ENCODE results near the gene CD244.

The CD244 gene

GRCh38 chr1:160846281-160846680 is 16.4 kb downstream of the CD244 start:
- no peak for DNase-seq (ENCODE audit: low read depth, low spot score)

GRCh38 chr1:160844447-160845232 is 18.0 kb downstream of the CD244 start:
- no peak for DNase-seq (ENCODE audit: low read depth, low spot score)

GRCh38 chr1:160841079-160841478 is 21.6 kb downstream of the CD244 start:
- no peak for DNase-seq (ENCODE audit: low read depth, low spot score)

GRCh38 chr1:160839746-160840145 is 22.9 kb downstream of the CD244 start:
- DNase-seq (ENCODE audit: low read depth, low spot score): no peak

- DNase-seq (ENCODE audit: low read depth, low spot score): no peak
These were observed 23.8 kb downstream of the CD244 start for GRCh38 chr1:160838888-160839287.

GRCh38 chr1:160837558-160838205 is 25.0 kb downstream of the CD244 start:
- peak; percentile 46 for DNase-seq (ENCODE audit: low read depth, low spot score)

GRCh38 chr1:160836981-160837557 is 25.6 kb downstream of the CD244 start:
- no peak for DNase-seq (ENCODE audit: low read depth, low spot score)

- DNase-seq (ENCODE audit: low read depth, low spot score): no peak
These were observed 26.1 kb downstream of the CD244 start for GRCh38 chr1:160836561-160836960.

- no peak for DNase-seq (ENCODE audit: low read depth, low spot score)
These were observed 26.9 kb downstream of the CD244 start for GRCh38 chr1:160835751-160836150.

GRCh38 chr1:160834945-160835565 is 27.6 kb downstream of the CD244 start:
- DNase-seq (ENCODE audit: low read depth, low spot score): peak; percentile 63

GRCh38 chr1:160830321-160831153 is 32.1 kb downstream of the CD244 start:
- DNase-seq (ENCODE audit: low read depth, low spot score): peak; percentile 50

GRCh38 chr1:160829766-160830165 is 32.9 kb downstream of the CD244 start:
- DNase-seq (ENCODE audit: low read depth, low spot score): no peak

GRCh38 chr1:160827418-160827817 is 35.3 kb downstream of the CD244 start:
- no peak for DNase-seq (ENCODE audit: low read depth, low spot score)

- no peak for DNase-seq (ENCODE audit: low read depth, low spot score)
These were observed 36.1 kb downstream of the CD244 start for GRCh38 chr1:160826546-160826945.

- DNase-seq (ENCODE audit: low read depth, low spot score): no peak
These were observed 39.4 kb downstream of the CD244 start for GRCh38 chr1:160823296-160823695.

GRCh38 chr1:160821627-160822026 is 41.1 kb downstream of the CD244 start:
- DNase-seq (ENCODE audit: low read depth, low spot score): no peak

- DNase-seq (ENCODE audit: low read depth, low spot score): no peak
These were observed 43.5 kb downstream of the CD244 start for GRCh38 chr1:160819186-160819585.

- DNase-seq (ENCODE audit: low read depth, low spot score): no peak
These were observed 44.3 kb downstream of the CD244 start for GRCh38 chr1:160818207-160818937.

- DNase-seq (ENCODE audit: low read depth, low spot score): no peak
These were observed 47.8 kb downstream of the CD244 start for GRCh38 chr1:160814856-160815255.

- no peak for DNase-seq (ENCODE audit: low read depth, low spot score)
These were observed 48.4 kb downstream of the CD244 start for GRCh38 chr1:160814316-160814715.

GRCh38 chr1:160813215-160813614 is 49.5 kb downstream of the CD244 start:
- no peak for DNase-seq (ENCODE audit: low read depth, low spot score)

Data from astrocyte of the hippocampus (primary cell).